Testis (tissue), 2 donors: ENCODE measurements around the gene TRAF7.

Experiments used
- CTCF ChIP-seq, 3 experiments: fragments of 450-650 bp in 2 of 3; fragments of 200-600 bp in 1 of 3; sonication (generic) in 1 of 3; IDR thresholded peaks; one replicate each; pipeline ENCODE4 v1.5.1; 2016 to 2019; ENCODE audit warnings: antibody characterized with exemption in 3 of 3, mild to moderate bottlenecking in 2 of 3, moderate library complexity in 1 of 3
- POLR2A ChIP-seq: fragments of 450-650 bp; IDR thresholded peaks from one replicate; pipeline ENCODE4 v1.6.1; 2017; ENCODE audit warnings: antibody characterized with exemption, mild to moderate bottlenecking, moderate library complexity

- no peak for TF ChIP-seq POLR2A
- no peak for TF ChIP-seq CTCF (IDR thresholded peaks at IDR 0.05)
These were observed 25.7 kb downstream of the TRAF7 start for GRCh38 chr16:2180962-2181923.
